Measurements from ENCODE around the gene BRD9.
"Not testable (repeated sequence)": the region's sequence is repeated elsewhere in the genome, so short reads cannot be mapped to it uniquely, and the experiment has no call there.

BRD9 gene

GRCh38 chr5:838431-838851 is 54.2 kb downstream of the BRD9 start:
- DNase-seq; H3K36me3 ChIP-seq (replicated peaks); H3K27ac ChIP-seq; H3K27me3 ChIP-seq (replicated peaks); in situ Hi-C loops (cut with HindIII; ENCODE audit: low pct_ligation_motif_present, low sequenced_read_pairs); H3K4me3 ChIP-seq (ENCODE audit: low read depth, low read length): not testable (repeated sequence)
- peak; percentile 12 for TF ChIP-seq CTCF (IDR thresholded peaks at IDR 0.05; ENCODE audit: low read depth, low read length, missing control alignments)

GRCh38 chr5:837621-838121 is 54.9 kb downstream of the BRD9 start:
- H3K4me3 ChIP-seq (ENCODE audit: low read depth, low read length); H3K36me3 ChIP-seq (replicated peaks); H3K27ac ChIP-seq; H3K27me3 ChIP-seq (replicated peaks); DNase-seq; in situ Hi-C loops (cut with HindIII; ENCODE audit: low pct_ligation_motif_present, low sequenced_read_pairs): not testable (repeated sequence)

GRCh38 chr5:835933-836612 is 56.5 kb downstream of the BRD9 start:
- H3K4me3 ChIP-seq (ENCODE audit: low read depth, low read length); H3K27ac ChIP-seq; H3K36me3 ChIP-seq (replicated peaks); DNase-seq; in situ Hi-C loops (cut with HindIII; ENCODE audit: low pct_ligation_motif_present, low sequenced_read_pairs); H3K27me3 ChIP-seq (replicated peaks): not testable (repeated sequence)

- H3K4me3 ChIP-seq (ENCODE audit: low read depth, low read length); DNase-seq; H3K36me3 ChIP-seq (replicated peaks); H3K27me3 ChIP-seq (replicated peaks); H3K27ac ChIP-seq; in situ Hi-C loops (cut with HindIII; ENCODE audit: low pct_ligation_motif_present, low sequenced_read_pairs): not testable (repeated sequence)
These were observed 58.6 kb downstream of the BRD9 start for GRCh38 chr5:834013-834412.

GRCh38 chr5:828194-828593 is 64.4 kb downstream of the BRD9 start:
- H3K27ac ChIP-seq; DNase-seq; H3K4me3 ChIP-seq (ENCODE audit: low read depth, low read length); H3K36me3 ChIP-seq (replicated peaks); in situ Hi-C loops (cut with HindIII; ENCODE audit: low pct_ligation_motif_present, low sequenced_read_pairs); H3K27me3 ChIP-seq (replicated peaks): not testable (repeated sequence)

GRCh38 chr5:825544-825943 is 67.1 kb downstream of the BRD9 start:
- H3K4me3 ChIP-seq (ENCODE audit: low read depth, low read length); in situ Hi-C loops (cut with HindIII; ENCODE audit: low pct_ligation_motif_present, low sequenced_read_pairs); H3K27me3 ChIP-seq (replicated peaks); DNase-seq; H3K27ac ChIP-seq; H3K36me3 ChIP-seq (replicated peaks): not testable (repeated sequence)

- H3K27me3 ChIP-seq (replicated peaks): no peaks in the 10 kb centered on the region
- no peaks in the 10 kb centered on the region for H3K36me3 ChIP-seq (replicated peaks)
- no peak for DNase-seq
- no peak overlapping the region for H3K27ac ChIP-seq
- in situ Hi-C loops (cut with HindIII; ENCODE audit: low pct_ligation_motif_present, low sequenced_read_pairs): no loop called here
- H3K4me3 ChIP-seq (ENCODE audit: low read depth, low read length): no peak overlapping the region
- TF ChIP-seq CTCF (IDR thresholded peaks at IDR 0.05; ENCODE audit: low read depth, low read length, missing control alignments): no peak
These were observed 71.1 kb downstream of the BRD9 start for GRCh38 chr5:821504-821903.

GRCh38 chr5:820245-820644 is 72.4 kb downstream of the BRD9 start:
- no peak for DNase-seq
- Histone ChIP-seq H3K4me3 (ENCODE audit: low read depth, low read length) (no peak overlapping the region), H3K27ac (no peak overlapping the region), H3K36me3 (replicated peaks) (no peaks in the 10 kb centered on the region), H3K27me3 (replicated peaks) (no peaks in the 10 kb centered on the region)
- in situ Hi-C loops (cut with HindIII; ENCODE audit: low pct_ligation_motif_present, low sequenced_read_pairs): no loop called here
- no peak for TF ChIP-seq CTCF (IDR thresholded peaks at IDR 0.05; ENCODE audit: low read depth, low read length, missing control alignments)
